ENCODE results near the gene RBM33.

RBM33 gene

GRCh38 chr7:155800741-155801267, 156.3 kb downstream of the RBM33 start:
- no peak for DNase-seq

GRCh38 chr7:155802291-155802690, 157.8 kb downstream of the RBM33 start:
- DNase-seq = no peak

DNA sequence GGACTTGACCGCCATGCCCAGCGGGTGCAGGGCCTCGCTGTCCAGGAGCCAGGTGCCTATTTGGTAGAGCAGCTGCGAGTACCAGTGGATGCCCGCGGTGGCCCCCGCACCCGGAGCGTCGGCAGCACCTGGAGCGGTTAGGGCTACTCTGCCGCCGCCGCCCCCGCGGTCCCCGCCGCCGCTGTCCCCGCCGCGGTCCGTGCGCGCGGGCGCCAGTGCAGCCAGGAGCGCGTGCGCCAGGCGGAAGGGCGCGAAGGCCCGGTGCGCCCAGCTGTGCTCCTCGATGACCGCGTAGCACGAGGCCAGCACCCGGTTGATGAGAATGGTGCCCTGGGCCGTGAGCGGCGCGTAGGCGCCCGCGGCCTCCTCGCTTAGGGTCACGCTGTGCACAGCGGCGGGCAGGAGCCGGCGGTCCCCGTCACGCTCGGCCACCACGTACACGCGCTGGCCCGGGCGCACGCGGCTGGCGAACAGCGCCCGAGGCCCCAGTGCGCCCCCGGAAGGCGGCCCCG, 158.5 kb downstream of the RBM33 start:
- no peak for DNase-seq

GRCh38 chr7:155803418-155804376, 159.2 kb downstream of the RBM33 start:
- no peak for DNase-seq

GRCh38 chr7:155804431-155804831, 160.0 kb downstream of the RBM33 start:
- DNase-seq = no peak

- peak; percentile 70 to 76 for DNase-seq
These were observed 160.7 kb downstream of the RBM33 start for GRCh38 chr7:155804897-155805825.

DNA sequence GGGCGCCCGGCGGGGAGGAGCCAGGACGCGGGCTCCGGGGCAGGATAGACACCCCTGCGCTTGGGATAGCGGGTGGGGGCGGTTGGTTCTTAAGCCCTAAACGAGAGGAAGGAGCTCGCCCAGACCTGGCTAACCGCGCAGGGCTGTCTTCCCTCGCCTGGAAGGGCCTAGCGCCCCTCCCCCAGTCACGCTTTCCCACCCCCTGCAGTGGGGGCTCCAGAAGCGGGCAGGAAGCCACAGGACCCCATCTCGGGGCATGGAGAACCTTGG, 161.3 kb downstream of the RBM33 start:
- DNase-seq = no peak

- no peak for DNase-seq
These were observed 161.8 kb downstream of the RBM33 start for GRCh38 chr7:155806096-155806871.

DNA sequence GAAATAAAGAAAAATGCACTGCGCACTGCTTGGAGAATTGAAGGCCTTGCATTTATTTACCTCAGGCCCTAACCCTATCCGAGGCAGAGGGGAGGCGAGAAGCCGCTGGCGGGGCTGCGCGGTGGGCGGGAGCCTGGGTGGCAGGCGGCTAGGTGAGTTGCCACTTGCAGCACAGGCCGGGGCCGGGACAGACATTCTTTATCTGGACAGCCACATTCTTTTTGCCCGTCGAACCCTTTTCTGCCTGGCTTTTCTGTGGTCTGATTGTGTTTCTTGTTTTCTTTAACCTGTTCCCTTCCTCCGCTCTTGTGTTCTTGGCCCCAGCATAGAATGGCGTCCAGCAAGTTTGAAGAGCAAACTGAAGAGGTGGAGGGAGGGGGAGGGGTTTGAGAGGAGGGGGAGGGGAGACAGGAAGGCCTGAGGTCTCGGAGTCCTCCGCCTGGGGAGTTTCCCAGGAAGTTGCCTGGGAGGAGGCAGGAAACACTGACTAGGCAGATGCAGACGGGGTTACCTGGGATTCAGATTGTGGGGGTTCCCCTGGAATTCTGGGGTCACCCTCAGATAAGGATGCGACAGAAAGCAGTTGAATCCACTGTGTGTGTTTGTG, 162.7 kb downstream of the RBM33 start:
- no peak for DNase-seq

GRCh38 chr7:155807789-155808548, 163.5 kb downstream of the RBM33 start:
- no peak for DNase-seq

DNA sequence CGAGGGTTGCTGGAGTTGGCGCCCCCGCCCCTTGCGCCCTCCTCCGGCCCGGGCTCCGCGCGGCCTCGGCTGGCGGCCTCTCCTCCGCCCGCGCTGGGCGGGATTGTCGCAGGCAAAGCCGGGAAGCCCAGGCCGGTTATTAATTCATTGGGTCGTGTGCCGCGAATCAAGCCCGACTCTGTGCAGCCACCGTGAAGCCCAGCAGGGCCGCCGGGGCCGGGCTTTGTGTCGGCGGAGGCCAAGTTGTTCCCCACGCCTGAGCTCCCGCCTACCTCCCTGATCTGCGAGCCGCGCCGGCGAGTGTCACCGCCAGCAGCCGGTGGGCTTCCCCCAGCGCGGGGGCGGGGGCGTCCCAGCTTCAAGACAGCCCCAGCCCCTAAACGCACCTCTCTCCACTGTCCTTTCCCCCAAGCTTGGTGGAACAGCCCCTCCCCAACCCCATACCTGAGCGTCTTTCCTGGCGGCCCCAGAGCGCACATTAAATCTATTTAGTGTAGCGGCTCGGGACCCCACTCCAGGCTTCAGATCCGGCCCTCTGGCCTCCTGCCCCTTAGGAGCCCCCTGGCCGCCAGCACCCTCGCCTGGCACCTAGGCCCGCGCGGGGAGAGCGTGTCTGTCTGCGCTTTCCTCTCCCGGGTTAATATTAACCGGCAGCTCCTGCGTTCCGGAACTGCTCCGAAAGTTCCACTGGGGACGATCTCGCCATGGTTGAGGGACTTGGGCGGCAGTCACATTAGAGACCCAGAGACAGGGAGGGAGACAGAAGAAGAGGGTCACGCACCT, 164.3 kb downstream of the RBM33 start:
- DNase-seq = no peak

- DNase-seq = no peak
These were observed 165.0 kb downstream of the RBM33 start for GRCh38 chr7:155809332-155809946.

DNA sequence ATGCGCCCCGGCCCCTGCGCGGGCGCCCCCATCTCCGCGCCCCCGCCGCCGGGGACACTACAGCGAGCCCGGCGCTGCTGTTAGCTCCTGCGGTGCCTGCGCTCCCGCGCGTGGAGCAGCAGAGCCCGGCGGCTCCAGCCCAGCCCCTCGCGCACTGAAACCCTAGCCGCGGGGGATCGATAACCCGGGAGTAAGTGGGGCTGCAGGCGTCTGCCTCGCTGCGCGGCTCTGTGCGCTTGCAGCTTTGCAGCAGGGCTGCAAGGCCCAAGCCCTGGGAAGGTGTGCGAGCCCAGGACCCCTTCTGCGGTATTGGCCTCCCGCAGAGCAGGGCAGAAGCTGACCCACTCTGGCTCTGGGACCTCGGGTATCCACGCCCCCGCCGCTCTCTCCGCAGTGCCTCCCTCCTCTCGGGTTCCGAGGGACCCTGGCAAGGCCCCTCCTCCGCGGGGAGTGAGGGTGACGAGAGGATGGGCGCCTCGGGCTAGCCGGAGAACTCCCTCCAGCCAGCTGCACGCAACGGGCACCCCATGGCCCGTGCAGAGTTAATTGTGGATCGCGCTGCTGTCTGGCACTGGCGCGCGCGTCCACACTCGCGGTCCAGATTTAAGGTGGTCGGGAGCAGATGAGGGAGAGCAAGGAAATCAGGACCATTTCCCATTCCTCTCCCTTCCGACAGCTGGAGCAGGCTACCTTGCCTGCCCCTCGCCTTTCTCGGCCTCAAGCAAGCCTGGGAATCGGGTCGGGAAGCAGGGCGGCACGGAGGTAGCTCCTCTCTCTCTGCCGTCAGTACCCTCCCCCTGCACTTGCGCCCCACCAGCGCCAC, 165.7 kb downstream of the RBM33 start:
- DNase-seq = no peak

- DNase-seq = no peak
These were observed 166.5 kb downstream of the RBM33 start for GRCh38 chr7:155810770-155811559.

DNA sequence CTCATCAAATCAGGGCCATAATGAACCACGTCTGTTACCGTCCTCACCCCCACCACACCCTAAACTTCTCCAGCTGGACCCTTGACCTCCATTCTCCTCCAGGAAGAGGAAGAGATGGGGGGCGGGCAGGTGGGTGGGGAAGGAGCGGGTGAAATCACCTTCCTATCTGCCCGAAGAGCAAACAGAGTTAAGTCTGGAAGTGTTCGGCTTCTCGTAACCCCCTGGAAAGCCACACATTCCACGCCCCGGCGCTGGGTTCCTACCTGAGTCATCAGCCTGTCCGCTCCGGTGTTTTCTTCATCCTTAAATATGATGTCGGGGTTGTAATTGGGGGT, 167.1 kb downstream of the RBM33 start:
- DNase-seq = no peak

GRCh38 chr7:155811895-155812761, 167.7 kb downstream of the RBM33 start, which contains the start of gene SHH:
Gene SHH, minus strand, starts transcription at chr7:155812463. Its CDS starts 341 bp downstream, at chr7:155812122.
- DNase-seq = no peak

GRCh38 chr7:155813125-155813524, 168.7 kb downstream of the RBM33 start:
- no peak for DNase-seq
